Body of pancreas (tissue), 4 donors: Measurements from ENCODE around the gene CHSY1.

Experiments used
- POLR2A ChIP-seq, 3 donors: fragments of 450-650 bp; IDR thresholded peaks; one replicate each; pipeline ENCODE4 v1.6.1; 2016; ENCODE audit warnings: antibody characterized with exemption in 3 of 3, mild to moderate bottlenecking in 2 of 3
- TF ChIP-seq, protein P1 (sequence below), 7 experiments: fragments of 450-650 bp in 4 of 7; fragments of 200-600 bp in 3 of 7; sonication (generic) in 3 of 7; IDR thresholded peaks; one replicate each; pipeline ENCODE4 v1.5.1; 2016 to 2019; ENCODE audit warnings: antibody characterized with exemption in 7 of 7

DNA sequence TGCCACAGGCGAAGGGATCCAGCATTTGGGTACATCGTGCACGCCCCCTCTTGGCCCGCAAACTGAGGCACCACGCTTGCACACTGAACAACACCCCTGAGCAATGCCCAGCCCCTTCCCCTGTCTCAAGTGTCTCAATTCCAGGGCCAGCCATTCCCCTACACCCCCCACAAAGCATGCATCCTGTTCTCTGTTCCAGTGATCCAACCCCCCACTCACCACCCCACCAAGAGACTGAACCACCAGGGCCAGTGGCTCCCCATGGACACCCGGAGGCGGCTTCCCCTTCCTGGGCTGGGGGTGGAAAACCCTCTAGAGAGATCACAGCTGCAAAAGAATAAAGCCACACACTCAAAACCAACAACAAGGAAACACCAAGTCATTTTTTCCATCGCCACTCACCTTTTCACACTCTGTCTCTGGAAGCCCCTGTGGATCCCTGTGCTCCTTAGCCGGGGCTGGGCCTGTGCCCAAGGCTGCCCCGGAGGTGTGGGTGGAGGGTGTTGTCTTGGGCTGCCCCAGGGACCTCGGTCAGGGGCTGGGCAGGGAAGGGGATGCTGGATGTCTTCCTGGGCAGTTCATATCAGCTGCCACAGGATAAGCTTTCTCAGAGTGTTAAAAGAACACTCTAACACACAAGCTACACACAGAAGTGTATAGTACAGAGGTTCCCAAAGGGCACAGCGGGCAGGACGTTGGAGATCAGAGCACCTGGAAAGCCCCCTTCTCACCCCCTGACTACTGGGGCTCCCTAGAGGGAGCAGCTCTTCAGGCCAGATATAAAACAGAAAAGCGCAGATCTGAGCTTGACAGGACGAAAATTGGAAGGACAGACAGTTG is 92.5 kb downstream of the CHSY1 start:
- TF ChIP-seq, protein P1, sequence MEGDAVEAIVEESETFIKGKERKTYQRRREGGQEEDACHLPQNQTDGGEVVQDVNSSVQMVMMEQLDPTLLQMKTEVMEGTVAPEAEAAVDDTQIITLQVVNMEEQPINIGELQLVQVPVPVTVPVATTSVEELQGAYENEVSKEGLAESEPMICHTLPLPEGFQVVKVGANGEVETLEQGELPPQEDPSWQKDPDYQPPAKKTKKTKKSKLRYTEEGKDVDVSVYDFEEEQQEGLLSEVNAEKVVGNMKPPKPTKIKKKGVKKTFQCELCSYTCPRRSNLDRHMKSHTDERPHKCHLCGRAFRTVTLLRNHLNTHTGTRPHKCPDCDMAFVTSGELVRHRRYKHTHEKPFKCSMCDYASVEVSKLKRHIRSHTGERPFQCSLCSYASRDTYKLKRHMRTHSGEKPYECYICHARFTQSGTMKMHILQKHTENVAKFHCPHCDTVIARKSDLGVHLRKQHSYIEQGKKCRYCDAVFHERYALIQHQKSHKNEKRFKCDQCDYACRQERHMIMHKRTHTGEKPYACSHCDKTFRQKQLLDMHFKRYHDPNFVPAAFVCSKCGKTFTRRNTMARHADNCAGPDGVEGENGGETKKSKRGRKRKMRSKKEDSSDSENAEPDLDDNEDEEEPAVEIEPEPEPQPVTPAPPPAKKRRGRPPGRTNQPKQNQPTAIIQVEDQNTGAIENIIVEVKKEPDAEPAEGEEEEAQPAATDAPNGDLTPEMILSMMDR (IDR thresholded peaks at IDR 0.05), result no peak
- TF ChIP-seq POLR2A (IDR thresholded peaks at IDR 0.05), result no peak
